T follicular helper cell (primary cell): ENCODE data around the gene IFRD1.
"Not testable (repeated sequence)": the region's sequence is repeated elsewhere in the genome, so short reads cannot be mapped to it uniquely, and the experiment has no call there.

Source experiments
- DNase-seq: peaks from one replicate; pipeline ENCODE4 v3.0.0-alpha.2; 2020; ENCODE audit warnings: low read depth

The IFRD1 gene

GRCh38 chr7:112516418-112516817 is 66.2 kb downstream of the IFRD1 start:
- DNase-seq = not testable (repeated sequence)

DNA sequence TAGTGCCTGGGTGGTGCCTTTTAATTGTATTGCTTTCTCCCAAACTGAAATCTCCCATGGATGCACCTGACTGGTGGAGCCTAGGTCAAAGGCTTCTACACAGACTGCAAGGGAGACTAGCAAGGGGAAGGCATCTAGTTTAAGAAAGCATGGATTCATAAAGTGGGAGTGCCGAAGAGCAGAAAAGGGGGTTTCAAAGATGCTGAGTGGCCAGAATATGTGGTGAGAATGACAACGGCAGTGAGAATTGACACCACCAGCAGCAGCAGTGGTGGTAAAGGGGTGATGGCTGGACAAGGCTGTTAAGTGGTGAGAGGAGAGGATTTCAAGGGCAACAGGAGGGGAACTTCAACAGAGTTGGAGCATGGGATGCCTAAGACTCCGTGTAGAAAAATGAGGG is 67.2 kb downstream of the IFRD1 start:
- no peak for DNase-seq

- DNase-seq = no peak
Measured at GRCh38 chr7:112520787-112521186, 70.5 kb downstream of the IFRD1 start.

DNA sequence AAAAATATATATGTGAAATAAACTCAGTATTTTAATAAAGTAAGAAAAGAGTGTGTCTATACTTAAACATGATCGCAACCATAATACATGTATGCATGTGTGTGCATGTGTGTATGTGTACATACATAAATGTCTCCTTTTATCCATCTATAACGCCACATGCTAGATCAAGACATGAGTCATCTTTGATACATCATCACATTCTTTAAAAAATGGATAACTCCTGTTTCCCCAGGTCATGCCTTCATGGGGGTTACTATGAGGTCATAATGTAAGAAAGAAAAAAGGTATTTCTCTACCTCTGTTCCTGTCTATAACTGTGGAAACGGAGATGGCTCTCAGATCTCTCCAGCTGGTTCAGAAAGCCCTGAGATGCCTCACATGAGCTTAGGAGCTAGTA is 71.7 kb downstream of the IFRD1 start:
- DNase-seq = no peak

DNA sequence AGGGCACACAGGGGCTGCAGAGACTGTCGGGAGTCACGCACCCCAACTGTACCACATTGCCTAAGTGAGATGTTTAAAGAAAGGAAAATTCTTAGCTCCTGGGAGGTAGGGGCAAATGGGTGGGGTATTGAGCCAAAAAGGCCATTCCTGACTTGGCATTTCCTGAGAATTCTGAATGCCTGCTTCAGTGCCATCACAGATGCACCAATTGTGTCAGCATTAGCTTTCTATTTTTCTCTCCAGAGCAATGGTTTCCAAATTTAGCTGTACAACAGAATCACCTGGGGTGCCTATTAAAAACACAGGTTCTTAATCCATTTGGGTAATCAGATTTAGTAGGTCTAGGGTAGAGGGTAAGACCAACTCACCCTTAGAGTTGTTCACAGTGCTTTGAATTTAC is 73.6 kb downstream of the IFRD1 start:
- no peak for DNase-seq
